Panc1 (cell line): ENCODE data around the gene GNAS. TPM values are rescaled to one million over a fixed set of nuclear protein-coding genes. Genes with fewer than 3 reads are reported as not detected.

Source experiments
- ATAC-seq: fragments of 200-7000 bp; cut with Tn5 transposase; 2 replicates; pipeline ENCODE4 v1.9.1; 2020; ENCODE audit warnings: mild to moderate bottlenecking, moderate library complexity
- BruUV-seq: library from RNA; stranded (reverse); fragments of 400-500 nt; replicated peaks from 2 replicates; lab custom pipeline; 2021; lab: Mats Ljungman, UMichigan
- CTCF ChIA-PET: fragments of 300-600 bp; sonication (Branson Sonifier 250); formaldehyde crosslinking; loops from one replicate; lab custom pipeline; 2022; ENCODE audit warnings: antibody characterized with exemption; lab: Charles Lee
- POLR2A ChIA-PET: fragments of 300-600 bp; sonication (Branson Sonifier 250); formaldehyde crosslinking; loops from one replicate; lab custom pipeline; 2022; ENCODE audit warnings: antibody characterized with exemption; lab: Charles Lee
- DNase-seq: peaks from one replicate; pipeline ENCODE4 v3.0.0-alpha.2; 2010; ENCODE audit warnings: low read depth, low spot score
- H3K27ac ChIP-seq: 2 replicates; pipeline ENCODE4 v1.5.1; 2011; ENCODE audit warnings: mild to moderate bottlenecking, low read length, inconsistent platforms
- H3K27me3 ChIP-seq: fragments of 200-500 bp; sonication (Bioruptor generic); 2 replicates; pipeline ENCODE4 v1.6.0; 2014; ENCODE audit warnings: low read length, inconsistent platforms; ENCODE audit not compliant: control insufficient read depth, insufficient read depth
- H3K36me3 ChIP-seq: fragments of 200-500 bp; sonication (Bioruptor generic); 2 replicates; pipeline ENCODE4 v1.5.1; 2014; ENCODE audit warnings: inconsistent platforms, mild to moderate bottlenecking, low read length, moderate library complexity; ENCODE audit not compliant: control insufficient read depth, insufficient read depth
- H3K4me1 ChIP-seq: 2 replicates; pipeline ENCODE4 v1.5.1; 2011; ENCODE audit warnings: inconsistent platforms, mild to moderate bottlenecking, low read length, moderate library complexity; ENCODE audit not compliant: control insufficient read depth, insufficient read depth
- H3K4me3 ChIP-seq, 2 experiments: 2 replicates each; pipeline ENCODE4 v1.5.1; 2011 to 2012; ENCODE audit warnings: low read depth in 2 of 2, low read length in 2 of 2, mild to moderate bottlenecking in 2 of 2, inconsistent platforms in 1 of 2, moderate library complexity in 1 of 2
- H3K9me3 ChIP-seq: fragments of 200-500 bp; sonication (Bioruptor generic); 2 replicates; pipeline ENCODE4 v1.5.1; 2014; ENCODE audit warnings: low read depth, mild to moderate bottlenecking, inconsistent platforms, low read length, moderate library complexity; ENCODE audit not compliant: control insufficient read depth, insufficient read depth
- CTCF ChIP-seq: fragments of 450-650 bp; IDR thresholded peaks from 2 replicates; pipeline ENCODE4 v1.5.1; 2017; ENCODE audit warnings: mild to moderate bottlenecking
- POLR2AphosphoS5 ChIP-seq: IDR thresholded peaks from 2 replicates; pipeline ENCODE4 v1.6.1; 2012; ENCODE audit warnings: mild to moderate bottlenecking, low read depth, low read length, moderate library complexity
- REST ChIP-seq, 2 experiments: IDR thresholded peaks; 2 replicates each; pipeline ENCODE4 v1.6.1; 2011 to 2012; ENCODE audit warnings: low read depth in 2 of 2, control low read depth in 1 of 2, low read length in 1 of 2, mild to moderate bottlenecking in 1 of 2, moderate library complexity in 1 of 2; ENCODE audit not compliant: insufficient read depth in 1 of 2
- SIN3A ChIP-seq: IDR thresholded peaks from 2 replicates; pipeline ENCODE4 v1.6.1; 2012; ENCODE audit warnings: low read depth, mild to moderate bottlenecking, low read length, moderate library complexity, borderline replicate concordance; ENCODE audit not compliant: insufficient read depth
- TCF7L2 ChIP-seq: IDR thresholded peaks from 2 replicates; pipeline ENCODE4 v1.6.1; 2011; ENCODE audit warnings: mild to moderate bottlenecking, low read depth, low read length, inconsistent platforms
- in situ Hi-C: cut with HindIII; loops from 2 replicates; pipeline ENCODE4 v1.10.0; 2016; ENCODE audit warnings: low sequenced_read_pairs, low pct_unique_long_range_greater_than_20kb
- intact Hi-C: fragments of 100-400 bp; cut with micrococcal nuclease; formaldehyde crosslinking; loops from one replicate; pipeline ENCODE4 v1.10.0; 2022; ENCODE audit not compliant: unreplicated experiment
- total RNA-seq: library from RNA; stranded (reverse); gene quantifications from one replicate; pipeline ENCODE4 v1.2.1, GENCODE V29; 2021; ENCODE audit not compliant: unreplicated experiment

GNAS gene
- total RNA-seq, 1 experiment from 2014 or later = 756 TPM

DNA sequence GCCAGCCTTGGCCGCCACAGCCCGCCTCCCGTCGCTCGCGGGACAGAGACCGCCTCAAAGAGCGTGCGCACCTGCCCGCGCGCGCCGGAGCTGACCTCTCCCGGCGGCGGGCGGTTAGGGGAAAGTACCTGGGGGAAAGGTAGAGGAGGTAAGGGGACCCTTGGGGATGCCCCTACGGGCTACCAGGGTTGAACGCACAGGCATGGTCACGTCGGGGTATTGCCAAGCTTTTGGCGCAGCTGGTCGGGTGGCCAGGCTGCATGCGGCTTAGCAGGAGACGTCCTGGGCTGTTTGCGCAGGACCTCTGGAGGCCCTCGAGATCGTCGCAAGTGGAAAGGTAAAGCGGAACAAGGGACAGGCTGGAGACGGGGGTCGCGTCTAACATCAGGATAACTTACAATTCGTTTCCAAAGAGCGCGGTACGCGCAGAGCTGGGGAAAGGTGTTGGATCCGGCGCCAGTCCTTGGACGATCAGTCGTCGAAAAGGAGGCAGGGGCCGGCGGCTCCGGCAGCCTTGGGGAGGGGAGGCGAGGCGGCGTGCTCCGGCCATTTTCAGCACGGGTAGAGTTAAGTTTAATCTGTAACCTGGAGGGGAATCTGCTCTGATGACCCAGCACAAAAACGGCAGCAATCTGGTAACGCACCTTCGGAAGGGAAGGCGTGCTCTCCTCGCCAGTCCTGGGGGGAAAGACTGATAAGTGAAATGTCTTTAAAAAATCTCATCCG lies 10.8 kb upstream of the GNAS start:
- DNase-seq (no peak), ATAC-seq (no peak)
- no peak overlapping the region for H3K27ac ChIP-seq
- H3K4me1 ChIP-seq = peaks cover 18% of the 10 kb centered on the region
- H3K36me3 ChIP-seq = no peaks in the 10 kb centered on the region
- ChIA-PET POLR2A (no interaction called here), CTCF (interaction anchor here (0.6 kb wide), 1 partner anchor 260 kb away, joined by 3 read pairs; no protein-coding TSS in a partner anchor)
- no TSS peak for BruUV-seq
- H3K9me3 ChIP-seq = no peaks in the 10 kb centered on the region
- in situ Hi-C loops = no loop called here
- H3K4me3 ChIP-seq = no peak overlapping the region; a peak in 1 of 4 replicates
- H3K27me3 ChIP-seq = peaks cover 52% of the 10 kb centered on the region
- intact Hi-C loops = loop anchor here (5.0 kb wide), 1 partner anchor 604 kb away; no protein-coding TSS in a partner anchor
- no peak for TF ChIP-seq REST (IDR thresholded peaks at IDR 0.05; ENCODE audit: insufficient read depth in 1 of 2, low read depth in 2 of 2, low read length in 1 of 2)
- TF ChIP-seq TCF7L2 = no peak
- TF ChIP-seq POLR2AphosphoS5 = no peak
- no peak for TF ChIP-seq SIN3A
- no peak for TF ChIP-seq CTCF

DNA sequence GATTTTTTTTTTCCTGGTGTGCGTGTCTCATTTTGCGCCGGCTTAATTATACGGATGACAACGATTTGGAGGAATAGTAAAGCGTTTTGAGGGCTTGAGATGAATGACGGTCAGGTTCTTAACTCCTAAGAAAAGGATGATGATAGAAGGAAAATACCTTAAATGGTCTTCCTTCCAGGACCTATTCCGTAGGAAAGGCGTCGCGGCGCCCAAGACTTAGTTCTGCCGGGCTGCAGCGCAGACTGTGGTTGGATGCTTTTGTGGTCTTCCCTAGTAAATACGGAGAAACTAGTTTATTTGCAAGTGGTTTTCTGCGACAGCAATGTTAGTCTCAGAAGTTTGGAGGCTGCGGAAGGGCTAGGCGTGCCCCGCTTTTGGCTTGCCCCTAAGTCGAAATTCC lies 10.2 kb upstream of the GNAS start:
- ChIA-PET POLR2A (no interaction called here), CTCF (no interaction called here)
- H3K36me3 ChIP-seq = no peaks in the 10 kb centered on the region
- peaks cover 51% of the 10 kb centered on the region for H3K27me3 ChIP-seq
- DNase-seq = no peak
- H3K4me3 ChIP-seq = no peak overlapping the region
- BruUV-seq = no TSS peak
- no peak for TF ChIP-seq CTCF
- no peak for TF ChIP-seq TCF7L2
- TF ChIP-seq SIN3A = no peak
- TF ChIP-seq REST (IDR thresholded peaks at IDR 0.05; ENCODE audit: insufficient read depth in 1 of 2, low read depth in 2 of 2, low read length in 1 of 2) = no peak
- TF ChIP-seq POLR2AphosphoS5 = no peak
- H3K9me3 ChIP-seq = no peaks in the 10 kb centered on the region
- in situ Hi-C loops = no loop called here
- ATAC-seq = no peak
- H3K27ac ChIP-seq = no peak overlapping the region
- intact Hi-C loops = loop anchor here (5.0 kb wide), 1 partner anchor 605 kb away; no protein-coding TSS in a partner anchor
- peaks cover 18% of the 10 kb centered on the region for H3K4me1 ChIP-seq
